ENCODE results near the gene RAB11B.
"Not testable (repeated sequence)": the region's sequence is repeated elsewhere in the genome, so short reads cannot be mapped to it uniquely, and the experiment has no call there.

RAB11B gene

DNA sequence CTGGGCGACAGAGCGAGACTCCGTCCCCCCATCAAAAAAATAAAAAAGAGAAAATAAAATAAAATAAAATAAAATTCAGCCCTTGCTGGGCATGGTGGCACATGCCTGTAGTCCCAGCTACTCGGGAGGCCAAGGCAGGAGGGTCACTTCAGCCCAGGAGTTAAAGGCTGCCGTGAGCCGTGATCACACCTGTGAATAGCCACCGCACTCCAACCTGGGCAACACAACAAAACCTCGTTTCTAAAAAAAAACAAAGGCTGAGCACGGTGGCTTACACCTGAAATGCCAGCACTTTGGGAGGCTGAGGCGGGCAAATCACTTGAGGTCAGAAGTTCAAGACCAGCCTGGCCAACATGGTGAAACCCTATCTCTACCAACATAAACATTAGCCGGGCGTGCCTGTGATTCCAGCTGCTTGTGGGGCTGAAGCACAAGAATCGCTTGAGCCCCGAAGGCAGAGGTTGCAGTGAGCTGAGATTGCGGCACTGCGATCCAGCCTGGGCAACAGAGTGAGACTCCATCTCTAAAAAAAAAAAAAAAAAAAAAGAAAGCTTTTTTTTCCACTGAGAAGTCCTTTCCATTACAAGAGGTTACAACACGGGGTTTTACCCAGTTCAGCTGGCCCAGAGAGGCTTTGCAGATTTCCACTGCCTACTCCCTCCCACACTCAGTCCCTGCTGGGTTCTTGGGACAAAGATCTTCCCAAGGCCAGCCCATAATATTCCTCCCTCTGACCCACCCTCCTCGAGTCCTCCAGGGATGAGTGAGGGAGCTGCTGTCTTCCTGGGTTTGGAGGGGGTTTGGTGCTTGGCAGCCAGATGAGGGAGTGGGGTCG, 19.8 kb upstream of the RAB11B start:
- DNase-seq (ENCODE audit: low spot score) = no peak

DNA sequence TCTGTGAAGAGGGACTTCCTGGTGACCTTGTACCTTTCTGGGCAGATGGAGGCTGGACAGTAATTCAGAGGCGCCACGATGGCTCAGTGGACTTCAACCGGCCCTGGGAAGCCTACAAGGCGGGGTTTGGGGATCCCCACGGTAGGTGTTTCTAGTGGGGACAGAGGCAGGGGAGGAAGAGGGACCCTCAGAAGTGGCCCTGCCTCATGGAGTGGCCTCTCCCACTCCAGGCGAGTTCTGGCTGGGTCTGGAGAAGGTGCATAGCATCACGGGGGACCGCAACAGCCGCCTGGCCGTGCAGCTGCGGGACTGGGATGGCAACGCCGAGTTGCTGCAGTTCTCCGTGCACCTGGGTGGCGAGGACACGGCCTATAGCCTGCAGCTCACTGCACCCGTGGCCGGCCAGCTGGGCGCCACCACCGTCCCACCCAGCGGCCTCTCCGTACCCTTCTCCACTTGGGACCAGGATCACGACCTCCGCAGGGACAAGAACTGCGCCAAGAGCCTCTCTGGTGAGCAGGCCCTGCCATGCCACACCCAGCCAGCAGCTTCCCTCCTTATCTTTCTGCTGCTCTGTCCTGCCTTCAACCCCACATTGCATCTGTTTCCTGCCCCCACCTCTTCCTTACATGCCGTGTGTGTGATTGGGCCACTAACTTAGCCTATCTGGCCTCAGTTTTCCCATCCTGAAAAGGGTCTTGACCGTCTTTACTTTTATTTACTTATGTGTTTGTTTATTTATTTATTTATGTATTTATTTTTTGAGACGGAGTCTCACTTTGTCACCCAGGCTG, 19.0 kb upstream of the RAB11B start:
- no peak for DNase-seq (ENCODE audit: low spot score)

GRCh38 chr19:8373867-8374813, 16.0 kb upstream of the RAB11B start:
- no peak for DNase-seq (ENCODE audit: low spot score)

GRCh38 chr19:8375766-8376165, 14.4 kb upstream of the RAB11B start:
- not testable (repeated sequence) for DNase-seq (ENCODE audit: low spot score)

GRCh38 chr19:8376373-8376974, 13.7 kb upstream of the RAB11B start:
- DNase-seq (ENCODE audit: low spot score) = not testable (repeated sequence)

- DNase-seq (ENCODE audit: low spot score) = no peak
These were observed 12.6 kb upstream of the RAB11B start for GRCh38 chr19:8377598-8377997.

DNA sequence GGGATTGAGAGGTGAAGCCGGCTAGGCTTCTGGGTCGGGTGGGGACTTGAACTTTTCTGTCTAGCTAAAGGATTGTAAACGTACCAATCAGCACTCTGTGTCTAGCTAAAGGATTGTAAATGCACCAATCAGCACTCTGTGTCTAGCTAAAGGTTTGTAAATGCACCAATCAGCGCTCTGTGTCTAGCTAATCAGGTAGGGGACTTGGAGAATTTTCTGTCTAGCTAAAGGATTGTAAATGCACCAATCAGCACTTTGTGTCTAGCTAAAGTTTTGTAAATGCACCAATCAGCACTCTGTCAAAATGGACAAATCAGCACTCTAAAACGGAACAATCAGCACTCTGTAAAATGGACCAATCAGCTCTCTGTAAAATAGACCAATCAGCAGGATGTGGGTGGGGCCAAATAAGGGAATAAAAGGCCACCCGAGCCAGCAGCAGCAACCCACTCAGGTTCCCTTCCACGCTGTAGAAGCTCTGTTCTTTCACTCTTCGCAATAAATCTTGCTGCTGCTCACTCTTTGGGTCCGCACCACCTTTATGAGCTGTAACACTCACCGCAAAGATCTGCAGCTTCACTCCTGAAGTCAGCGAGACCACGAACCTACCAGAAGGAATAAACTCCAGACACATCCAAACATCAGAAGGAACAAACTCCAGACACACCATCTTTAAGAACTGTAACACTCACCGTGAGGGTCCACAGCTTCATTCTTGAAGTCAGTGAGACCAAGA, 10.8 kb upstream of the RAB11B start:
- DNase-seq (ENCODE audit: low spot score) = not testable (repeated sequence)

GRCh38 chr19:8384569-8384968, 5.6 kb upstream of the RAB11B start:
- not testable (repeated sequence) for DNase-seq (ENCODE audit: low spot score)

DNA sequence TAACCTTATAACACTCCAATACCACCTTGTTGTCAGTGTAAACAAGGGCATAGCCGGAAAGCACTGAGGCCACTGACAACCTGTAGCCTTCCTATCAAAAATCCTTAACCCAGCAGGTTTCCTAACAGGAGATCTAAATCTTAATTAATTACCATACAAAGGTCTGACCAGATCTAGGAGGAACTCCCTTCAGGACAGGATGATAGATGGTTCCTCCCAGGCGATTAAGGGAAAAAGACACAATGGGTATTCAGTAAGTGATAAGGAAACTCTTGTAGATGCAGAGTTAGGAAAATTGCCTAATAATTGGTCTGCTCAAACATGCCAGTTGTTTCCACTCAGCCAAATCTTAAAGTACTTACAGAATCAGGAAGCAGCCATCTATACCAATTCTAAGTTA, 5.1 kb upstream of the RAB11B start:
- not testable (repeated sequence) for DNase-seq (ENCODE audit: low spot score)

- not testable (repeated sequence) for DNase-seq (ENCODE audit: low spot score)
These were observed 4.6 kb upstream of the RAB11B start for GRCh38 chr19:8385566-8385965.

DNA sequence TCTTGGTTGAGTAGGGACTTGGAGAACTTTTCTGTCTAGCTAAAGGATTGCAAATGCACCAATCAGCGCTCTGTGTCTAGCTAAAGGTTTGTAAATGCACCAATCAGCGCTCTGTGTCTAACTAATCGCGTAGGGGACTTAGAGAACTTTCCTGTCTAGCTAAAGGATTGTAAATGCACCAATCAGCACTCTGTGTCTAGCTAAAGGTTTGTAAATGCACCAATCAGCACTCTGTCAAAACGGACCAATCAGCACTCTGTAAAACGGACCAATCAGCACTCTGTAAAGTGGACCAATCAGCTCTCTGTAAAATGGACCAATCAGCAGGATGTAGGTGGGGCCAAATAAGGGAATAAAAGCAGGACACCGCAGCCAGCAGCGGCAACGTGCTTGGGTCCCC, 3.7 kb upstream of the RAB11B start:
- DNase-seq (ENCODE audit: low spot score) = not testable (repeated sequence)

- DNase-seq (ENCODE audit: low spot score) = no peak
These were observed 3.2 kb upstream of the RAB11B start for GRCh38 chr19:8386990-8387389.

GRCh38 chr19:8387688-8388611, 2.2 kb upstream of the RAB11B start:
- DNase-seq (ENCODE audit: low spot score) = no peak

DNA sequence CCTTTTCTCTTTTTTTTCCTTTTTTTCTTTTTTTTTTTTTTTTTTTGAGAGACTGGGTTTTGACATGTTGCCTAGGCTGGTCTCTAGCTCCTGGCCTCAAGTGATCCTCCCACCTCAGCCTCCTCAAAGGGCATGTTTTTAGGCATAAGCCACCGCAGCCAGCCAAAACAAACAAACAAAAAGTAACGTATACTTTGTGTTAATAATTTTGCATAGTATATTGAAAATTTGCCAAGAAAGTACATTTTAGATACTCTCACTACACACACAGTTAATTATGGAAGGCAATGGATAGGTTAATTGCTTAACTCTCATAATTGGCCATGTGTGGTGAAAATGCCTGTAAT, 1.6 kb upstream of the RAB11B start:
- no peak for DNase-seq (ENCODE audit: low spot score)

- DNase-seq (ENCODE audit: low spot score) = peak; percentile 89
These were observed 439 bp downstream of the RAB11B start for GRCh38 chr19:8390617-8390981.

DNA sequence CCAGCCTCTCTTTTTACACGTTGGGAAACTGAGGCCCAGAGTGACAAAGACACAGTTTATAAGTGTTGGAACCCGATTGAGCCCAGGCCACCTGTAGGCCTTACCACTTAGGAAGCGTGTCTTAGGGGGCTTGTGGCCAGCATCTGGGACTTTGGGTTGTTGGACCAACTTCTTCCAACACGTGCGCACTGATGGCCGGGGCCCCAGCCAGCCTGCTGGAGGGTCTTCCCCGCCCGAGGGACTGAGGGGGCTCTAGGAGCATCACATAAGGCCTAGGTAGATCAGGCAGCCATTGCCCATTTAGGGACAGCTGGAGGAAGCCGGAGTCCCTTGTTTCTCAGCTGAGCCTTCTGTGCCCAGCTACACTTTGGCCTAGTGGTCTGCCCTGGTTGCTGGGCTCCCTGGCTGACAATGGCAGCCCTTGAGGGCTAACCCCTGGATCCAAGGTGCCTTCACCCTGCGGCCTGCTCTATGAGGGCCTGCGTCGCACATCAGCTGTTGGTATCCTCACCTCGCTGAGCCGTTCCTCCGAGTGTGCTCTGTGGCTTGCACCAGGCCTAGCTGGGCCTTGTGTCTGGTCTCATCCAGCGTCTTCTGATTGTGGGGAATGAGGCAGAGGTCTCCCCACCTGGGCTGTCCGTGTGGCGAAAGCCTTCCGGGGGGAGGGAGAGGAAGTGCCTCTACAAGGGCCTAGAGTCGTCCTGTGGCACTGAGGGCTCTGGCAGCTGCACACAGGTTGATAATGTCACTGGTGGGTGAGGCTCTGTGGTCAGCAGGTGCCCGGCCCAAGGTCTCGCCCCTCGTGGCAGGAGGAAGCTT, 1.2 kb downstream of the RAB11B start:
- DNase-seq (ENCODE audit: low spot score) = no peak

DNA sequence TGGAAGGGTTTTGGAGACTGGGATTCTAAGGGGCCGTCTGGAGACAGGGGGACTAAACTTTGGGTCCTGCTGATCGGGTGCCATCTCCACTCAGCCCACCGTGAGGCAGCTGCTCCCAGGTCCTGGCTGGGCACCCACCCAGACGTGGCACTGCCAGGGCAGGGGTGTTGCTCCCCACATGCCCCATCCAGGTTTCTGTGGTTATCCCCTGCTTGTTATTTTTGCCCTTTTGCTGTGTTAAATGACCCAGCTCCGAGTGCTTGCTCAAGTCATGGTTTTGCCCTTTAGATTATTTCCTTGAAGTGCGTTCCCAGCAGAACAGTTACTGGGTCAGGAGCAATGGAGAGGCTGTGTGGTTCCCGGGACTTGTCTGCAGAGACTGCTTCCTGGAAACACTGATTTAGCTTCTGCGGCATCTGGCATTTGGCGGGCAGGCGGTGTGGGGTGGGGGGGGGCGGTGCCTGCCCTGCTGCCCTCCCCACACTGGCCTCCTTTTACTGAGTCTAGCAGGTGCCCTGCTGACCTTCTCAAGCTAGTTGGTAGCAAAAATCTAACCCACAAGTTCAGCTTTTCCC, 1.9 kb downstream of the RAB11B start:
- no peak for DNase-seq (ENCODE audit: low spot score)

- no peak for DNase-seq (ENCODE audit: low spot score)
These were observed 3.2 kb downstream of the RAB11B start for GRCh38 chr19:8393192-8393870.

Data from kidney capillary endothelial cell (primary cell).